MM.1S (cell line): ENCODE data around the gene ANO10.

Experiments used
- DNase-seq: peaks from one replicate; pipeline ENCODE4 v3.0.0-alpha.2; 2015
- H2AFZ ChIP-seq: fragments of 300-600 bp; sonication (generic); 2 replicates; pipeline ENCODE4 v1.6.0; 2016; ENCODE audit warnings: antibody characterized with exemption, low read length
- H3F3A ChIP-seq: fragments of 300-600 bp; sonication (generic); 2 replicates; pipeline ENCODE4 v1.6.1; 2016; ENCODE audit warnings: mild to moderate bottlenecking, antibody characterized with exemption, low read length, moderate library complexity, mixed read lengths; ENCODE audit not compliant: insufficient read depth
- H3K27ac ChIP-seq: fragments of 300-600 bp; sonication (generic); 2 replicates; pipeline ENCODE4 v1.5.1; 2016; ENCODE audit warnings: mild to moderate bottlenecking, low read length
- H3K27me3 ChIP-seq: fragments of 300-600 bp; sonication (generic); replicated peaks from 2 replicates; pipeline ENCODE4 v1.6.0; 2016; ENCODE audit warnings: low read length; ENCODE audit not compliant: insufficient read depth
- H3K36me3 ChIP-seq: fragments of 300-600 bp; sonication (generic); replicated peaks from 2 replicates; pipeline ENCODE4 v1.6.1; 2016; ENCODE audit warnings: mild to moderate bottlenecking, low read length, mixed read lengths; ENCODE audit not compliant: insufficient read depth
- H3K4me1 ChIP-seq: fragments of 300-600 bp; sonication (generic); 2 replicates; pipeline ENCODE4 v1.6.1; 2016; ENCODE audit warnings: low read length, mixed read lengths
- H3K4me2 ChIP-seq: fragments of 300-600 bp; sonication (generic); 2 replicates; pipeline ENCODE4 v1.6.0; 2016; ENCODE audit warnings: low read depth, low read length
- H3K4me3 ChIP-seq: fragments of 300-600 bp; sonication (generic); 2 replicates; pipeline ENCODE4 v1.5.1; 2016; ENCODE audit warnings: low read length, mixed read lengths
- H3K79me2 ChIP-seq: fragments of 300-600 bp; sonication (generic); 2 replicates; pipeline ENCODE4 v1.6.1; 2016; ENCODE audit warnings: mixed run types, low read length, mixed read lengths
- H3K9ac ChIP-seq: fragments of 300-600 bp; sonication (generic); 2 replicates; pipeline ENCODE4 v1.6.1; 2016; ENCODE audit warnings: low read length, mixed read lengths
- H3K9me2 ChIP-seq: fragments of 300-600 bp; sonication (generic); replicated peaks from 2 replicates; pipeline ENCODE4 v1.6.1; 2016; ENCODE audit warnings: mild to moderate bottlenecking, low read length, mixed read lengths; ENCODE audit not compliant: insufficient read depth
- H3K9me3 ChIP-seq: fragments of 300-600 bp; sonication (generic); replicated peaks from 2 replicates; pipeline ENCODE4 v1.6.1; 2016; ENCODE audit warnings: mild to moderate bottlenecking, low read length, mixed read lengths; ENCODE audit not compliant: insufficient read depth
- H4K20me1 ChIP-seq: fragments of 300-600 bp; sonication (generic); 2 replicates; pipeline ENCODE4 v1.6.1; 2016; ENCODE audit warnings: mild to moderate bottlenecking, low read length, moderate library complexity, mixed read lengths; ENCODE audit not compliant: insufficient read depth
- CTCF ChIP-seq: fragments of 300-600 bp; sonication (generic); IDR thresholded peaks from 2 replicates; pipeline ENCODE4 v1.5.1; 2016; ENCODE audit warnings: antibody characterized with exemption, low read length, mixed read lengths
- EZH2 ChIP-seq: fragments of 300-600 bp; sonication (generic); optimal IDR thresholded peaks from 2 replicates; pipeline ENCODE3; 2017; ENCODE audit warnings: low read depth, mild to moderate bottlenecking, antibody characterized with exemption, low read length, mixed read lengths
- EZH2phosphoT487 ChIP-seq: fragments of 300-600 bp; sonication (generic); IDR thresholded peaks from 2 replicates; pipeline ENCODE4 v1.6.1; 2018; ENCODE audit warnings: antibody characterized with exemption, low read length

Gene ANO10

DNA sequence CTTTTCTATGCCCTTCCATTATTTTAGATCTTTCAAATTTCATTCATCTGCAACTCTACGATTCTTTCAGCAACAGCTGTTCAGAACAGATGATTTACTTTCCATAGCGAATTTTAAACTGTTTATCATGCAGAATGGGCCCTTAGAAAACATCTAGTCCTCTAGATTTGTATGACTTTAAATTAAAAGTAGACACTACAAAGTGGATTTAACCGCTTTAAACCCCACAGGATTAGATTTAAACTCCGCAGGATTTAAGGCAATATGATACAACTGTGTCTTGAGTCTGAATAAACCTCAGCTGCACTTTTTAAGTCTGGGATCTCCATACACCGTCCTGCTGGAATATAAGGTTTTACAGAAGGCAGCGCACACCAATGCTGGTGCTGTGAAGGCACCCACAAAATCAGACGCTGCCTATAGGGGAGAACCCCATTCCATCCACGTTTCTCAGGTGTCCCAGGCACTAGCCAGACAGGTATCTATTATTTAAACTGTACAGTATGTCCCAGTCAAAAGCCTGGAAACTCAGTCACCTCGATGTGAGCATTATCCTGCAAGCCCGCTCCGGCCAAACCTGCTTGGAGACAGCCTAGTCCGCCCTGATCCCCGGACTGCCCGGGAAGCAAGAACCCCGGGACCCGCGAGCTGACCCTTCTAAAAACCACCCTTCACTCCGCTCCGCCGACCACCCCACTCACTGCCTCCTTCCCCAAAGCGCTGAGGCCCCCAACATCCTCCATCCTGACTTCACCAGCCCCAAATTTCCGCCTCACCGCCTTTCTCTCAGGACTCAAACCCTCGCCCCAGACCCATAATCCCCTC lies 768 bp downstream of the ANO10 start:
- H3K4me3 ChIP-seq, result peak overlapping the region; percentile 96
- H3K9me3 ChIP-seq, result no peaks in the 10 kb centered on the region
- H4K20me1 ChIP-seq, result no peaks in the 10 kb centered on the region
- no peaks in the 10 kb centered on the region for H3K9me2 ChIP-seq
- peak overlapping the region; percentile 98 for H2AFZ ChIP-seq
- TF ChIP-seq CTCF, result no peak
- TF ChIP-seq EZH2phosphoT487, result no peak
- TF ChIP-seq EZH2, result no peak
- H3K4me2 ChIP-seq, result peak overlapping the region; percentile 90
- no peaks in the 10 kb centered on the region for H3K4me1 ChIP-seq
- H3K27ac ChIP-seq, result no peak overlapping the region
- H3K27me3 ChIP-seq, result no peaks in the 10 kb centered on the region
- H3F3A ChIP-seq, result peaks cover 4% of the 10 kb centered on the region; the same call in 1 of the 2 replicates
- peak overlapping the region; percentile 68; the same call in 1 of the 2 replicates for H3K9ac ChIP-seq
- H3K79me2 ChIP-seq, result no peaks in the 10 kb centered on the region
- no peaks in the 10 kb centered on the region for H3K36me3 ChIP-seq
- DNase-seq, result no peak

DNA sequence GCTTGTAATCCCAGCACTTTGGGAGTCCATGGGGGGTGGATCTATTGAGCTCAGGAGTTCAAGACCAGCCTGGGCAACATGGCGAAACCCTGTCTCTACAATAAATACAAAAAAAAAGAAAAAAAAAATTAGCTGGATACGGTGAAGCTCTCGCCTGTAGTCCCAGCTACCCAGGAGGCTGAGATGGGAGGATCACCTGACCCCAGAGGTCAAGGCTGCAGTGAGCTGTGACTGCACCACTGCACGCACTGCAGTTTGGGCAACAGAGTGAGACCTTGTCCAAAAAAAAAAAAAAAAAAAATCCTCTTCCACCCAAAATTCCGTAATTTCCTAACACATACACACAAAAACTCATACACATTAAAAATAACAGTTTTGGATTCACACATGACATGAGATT lies 2.2 kb downstream of the ANO10 start:
- no peak for TF ChIP-seq EZH2phosphoT487
- TF ChIP-seq CTCF, result no peak
- no peak for TF ChIP-seq EZH2
- Histone ChIP-seq H3K9ac (no peak overlapping the region), H3F3A (peaks cover 4% of the 10 kb centered on the region; the same call in 1 of the 2 replicates), H3K36me3 (no peaks in the 10 kb centered on the region), H3K27ac (no peak overlapping the region), H3K4me3 (no peak overlapping the region), H3K9me3 (no peaks in the 10 kb centered on the region), H2AFZ (no peak overlapping the region), H3K9me2 (no peaks in the 10 kb centered on the region), H3K4me2 (no peak overlapping the region), H3K4me1 (no peaks in the 10 kb centered on the region), H4K20me1 (no peaks in the 10 kb centered on the region), H3K79me2 (no peaks in the 10 kb centered on the region), H3K27me3 (no peaks in the 10 kb centered on the region)
- no peak for DNase-seq

- DNase-seq, result no peak
- H3K4me2 ChIP-seq, result no peak overlapping the region
- H3K4me3 ChIP-seq, result no peak overlapping the region
- H4K20me1 ChIP-seq, result no peaks in the 10 kb centered on the region
- H3K9ac ChIP-seq, result no peak overlapping the region
- no peaks in the 10 kb centered on the region for H3K27me3 ChIP-seq
- no peaks in the 10 kb centered on the region for H3K9me2 ChIP-seq
- H3K36me3 ChIP-seq, result no peaks in the 10 kb centered on the region
- no peaks in the 10 kb centered on the region for H3K4me1 ChIP-seq
- H2AFZ ChIP-seq, result no peak overlapping the region
- H3K79me2 ChIP-seq, result no peaks in the 10 kb centered on the region
- H3K27ac ChIP-seq, result no peak overlapping the region
- no peak for TF ChIP-seq EZH2
- TF ChIP-seq CTCF, result no peak
- no peak for TF ChIP-seq EZH2phosphoT487
- peaks cover 4% of the 10 kb centered on the region; the same call in 1 of the 2 replicates for H3F3A ChIP-seq
- no peaks in the 10 kb centered on the region for H3K9me3 ChIP-seq
Observed at GRCh38 chr3:43618142-43618541, 3.7 kb downstream of the ANO10 start.
